Gastrocnemius medialis (tissue), 4 donors: Measurements from ENCODE around the gene FAM210B. TPM values are rescaled to one million over a fixed set of nuclear protein-coding genes. Genes with fewer than 3 reads are reported as not detected.

Experiments
- ATAC-seq, 2 donors: fragments of 150-250 bp; one replicate each; pipeline ENCODE4 v1.9.1; 2016
- DNase-seq, 2 donors: peaks; one replicate each; pipeline ENCODE4 v3.0.0-alpha.2; 2019
- H3K27ac ChIP-seq, 4 donors: fragments of 200-600 bp; sonication (generic); 1 replicate in 1 of 4; 2 replicates in 3 of 4; pipeline ENCODE4 v1.5.1; 2016 to 2018; ENCODE audit warnings: mild to moderate bottlenecking in 2 of 4, moderate library complexity in 1 of 4
- H3K27me3 ChIP-seq, 3 donors: fragments of 200-600 bp; sonication (generic) in 2 of 3; 1 replicate in 1 of 3; 2 replicates in 2 of 3; pipeline versions ENCODE4 v1.5.1 to v1.6.0; 2016 to 2019; ENCODE audit warnings: mild to moderate bottlenecking in 1 of 3, moderate library complexity in 1 of 3
- H3K36me3 ChIP-seq, 2 donors: fragments of 200-600 bp; sonication (generic) in 1 of 2; one replicate each; pipeline ENCODE4 v1.5.1; 2017 to 2018
- H3K4me1 ChIP-seq, 2 donors: fragments of 200-600 bp; sonication (generic) in 1 of 2; one replicate each; pipeline ENCODE4 v1.5.1; 2016 to 2017; ENCODE audit warnings: mild to moderate bottlenecking in 2 of 2
- H3K4me3 ChIP-seq, 4 donors: fragments of 200-600 bp; sonication (generic) in 3 of 4; 1 replicate in 1 of 4; 2 replicates in 3 of 4; pipeline ENCODE4 v1.5.1; 2016 to 2019; ENCODE audit warnings: mild to moderate bottlenecking in 2 of 4
- H3K9me3 ChIP-seq, 3 donors: fragments of 200-600 bp; sonication (generic) in 2 of 3; 1 replicate in 1 of 3; 2 replicates in 2 of 3; pipeline ENCODE4 v1.5.1; 2016 to 2019
- CTCF ChIP-seq, 5 experiments: fragments of 450-650 bp in 3 of 5; fragments of 200-600 bp in 2 of 5; sonication (generic) in 2 of 5; IDR thresholded peaks in 4 of 5; conservative IDR thresholded peaks in 1 of 5; 1 replicate in 4 of 5; 2 replicates in 1 of 5; pipeline ENCODE4 v1.5.1; 2016 to 2019; ENCODE audit warnings: antibody characterized with exemption in 5 of 5, mild to moderate bottlenecking in 3 of 5, moderate library complexity in 3 of 5
- POLR2A ChIP-seq, 2 donors: fragments of 450-650 bp; IDR thresholded peaks; one replicate each; pipeline ENCODE4 v1.6.1; 2017; ENCODE audit warnings: antibody characterized with exemption in 2 of 2, mild to moderate bottlenecking in 2 of 2, moderate library complexity in 2 of 2
- in situ Hi-C, 4 donors: fragments of 200-750 bp; cut with MboI; loops; one replicate each; pipeline versions ENCODE4 v1.15.0 to v1.8.0; 2017; ENCODE audit warnings: low sequenced_read_pairs in 4 of 4
- intact Hi-C: fragments of 100-400 bp; cut with DNase I; formaldehyde crosslinking; loops from one replicate; pipeline ENCODE4 v1.15.1; 2023; ENCODE audit warnings: low total_unique reads
- total RNA-seq, 4 donors: library from RNA; depleted of rRNA; stranded (reverse); fragments of >200 nt; gene quantifications; one replicate each; pipeline versions ENCODE4 v1.1.0 to v1.2.3, GENCODE V29; 2016

Gene FAM210B
- total RNA-seq, 4 donors from 2014 or later, result 34.5 to 57.2 (median 41.4) TPM

- TF ChIP-seq POLR2A (IDR thresholded peaks at IDR 0.05) (no peak), CTCF (IDR thresholded peaks at IDR 0.05 in 4 of 5, conservative IDR thresholded peaks at IDR 0.05 in 1 of 5) (no peak)
- intact Hi-C loops, result no loop called here
Measured at GRCh38 chr20:56361900-56362299, 3.1 kb downstream of the FAM210B start.

GRCh38 chr20:56362833-56363413 is 4.1 kb downstream of the FAM210B start:
- peak overlapping the region in 2 of 4 donors; percentile 56 to 83 for H3K27ac ChIP-seq
- TF ChIP-seq CTCF (IDR thresholded peaks at IDR 0.05 in 4 of 5, conservative IDR thresholded peaks at IDR 0.05 in 1 of 5) (no peak), POLR2A (IDR thresholded peaks at IDR 0.05) (no peak)
- DNase-seq, result no peak
- H3K4me3 ChIP-seq, result no peak overlapping the region
- no peaks in the 10 kb centered on the region for H3K9me3 ChIP-seq
- no peak for ATAC-seq
- in situ Hi-C loops, result no loop called here
- peaks cover 27 to 29% of the 10 kb centered on the region in 2 donors for H3K4me1 ChIP-seq
- H3K36me3 ChIP-seq, result peaks cover 0 to 24% of the 10 kb centered on the region in 2 donors
- H3K27me3 ChIP-seq, result no peaks in the 10 kb centered on the region
- intact Hi-C loops, result no loop called here

More at GRCh38 chr20:56361900-56362299, 3.1 kb downstream of the FAM210B start:
- in situ Hi-C loops, result no loop called here
- peaks cover 0 to 19% of the 10 kb centered on the region in 2 donors for H3K36me3 ChIP-seq
- H3K27me3 ChIP-seq, result no peaks in the 10 kb centered on the region
- DNase-seq, result no peak
- ATAC-seq, result no peak
- H3K4me1 ChIP-seq, result peaks cover 27 to 29% of the 10 kb centered on the region in 2 donors
- H3K9me3 ChIP-seq, result no peaks in the 10 kb centered on the region
- peak overlapping the region in 2 of 4 donors; percentile 56 to 83 for H3K27ac ChIP-seq
- no peak overlapping the region for H3K4me3 ChIP-seq

- TF ChIP-seq CTCF (IDR thresholded peaks at IDR 0.05 in 4 of 5, conservative IDR thresholded peaks at IDR 0.05 in 1 of 5) (no peak), POLR2A (IDR thresholded peaks at IDR 0.05) (no peak)
- H3K4me3 ChIP-seq, result no peak overlapping the region
- ATAC-seq, result no peak
- no peak for DNase-seq
- peaks cover 0 to 24% of the 10 kb centered on the region in 2 donors for H3K36me3 ChIP-seq
- H3K9me3 ChIP-seq, result no peaks in the 10 kb centered on the region
- H3K27me3 ChIP-seq, result no peaks in the 10 kb centered on the region
- in situ Hi-C loops (no loop called here), intact Hi-C loops (no loop called here)
- H3K4me1 ChIP-seq, result peaks cover 27 to 29% of the 10 kb centered on the region in 2 donors
- no peak overlapping the region for H3K27ac ChIP-seq
Measured at GRCh38 chr20:56363491-56363890, 4.7 kb downstream of the FAM210B start.

GRCh38 chr20:56368351-56369134 is 9.8 kb downstream of the FAM210B start:
- no peaks in the 10 kb centered on the region for H3K9me3 ChIP-seq
- H3K36me3 ChIP-seq, result peaks cover 0 to 24% of the 10 kb centered on the region in 2 donors
- TF ChIP-seq CTCF (IDR thresholded peaks at IDR 0.05 in 4 of 5, conservative IDR thresholded peaks at IDR 0.05 in 1 of 5), result no peak
- no peak for TF ChIP-seq POLR2A (IDR thresholded peaks at IDR 0.05)
- no peaks in the 10 kb centered on the region for H3K4me1 ChIP-seq
- no peak overlapping the region for H3K4me3 ChIP-seq
- in situ Hi-C loops (no loop called here), intact Hi-C loops (no loop called here)
- H3K27ac ChIP-seq, result no peak overlapping the region
- ATAC-seq (no peak), DNase-seq (no peak)
- no peaks in the 10 kb centered on the region for H3K27me3 ChIP-seq
